Neural cell (in vitro differentiated cells): ENCODE data around the gene COQ8B. TPM values are rescaled to one million over a fixed set of nuclear protein-coding genes. Genes with fewer than 3 reads are reported as not detected.

ENCODE experiments used
- H2AFZ ChIP-seq: fragments of 200-600, 300-800 bp; sonication (generic), shearing (Covaris generic); 2 replicates; pipeline ENCODE4 v1.6.0; 2014; ENCODE audit warnings: low read depth, mild to moderate bottlenecking, antibody characterized with exemption, low read length, moderate library complexity
- H3F3A ChIP-seq: fragments of 200-600 bp; shearing (Covaris generic); 2 replicates; pipeline ENCODE4 v1.6.1; 2016; ENCODE audit warnings: mild to moderate bottlenecking, moderate library complexity, mixed read lengths, antibody characterized with exemption, low read length; ENCODE audit not compliant: insufficient read depth, poor library complexity, severe bottlenecking
- H3K27ac ChIP-seq: fragments of 200-600, 300-800 bp; sonication (generic), shearing (Covaris generic); 2 replicates; pipeline ENCODE4 v1.5.1; 2014; ENCODE audit warnings: mild to moderate bottlenecking, low read length, moderate library complexity
- H3K27me3 ChIP-seq: fragments of 300-800, 200-600 bp; sonication (generic), shearing (Covaris generic); 2 replicates; pipeline ENCODE4 v1.6.0; 2014; ENCODE audit warnings: mild to moderate bottlenecking, low read depth, low read length, moderate library complexity; ENCODE audit not compliant: insufficient read depth
- H3K36me3 ChIP-seq: fragments of 300-800, 200-600 bp; sonication (generic), shearing (Covaris generic); 2 replicates; pipeline ENCODE4 v1.5.1; 2014; ENCODE audit warnings: mild to moderate bottlenecking, antibody characterized with exemption, low read length, moderate library complexity; ENCODE audit not compliant: insufficient read depth
- H3K4me2 ChIP-seq: fragments of 300-800, 200-600 bp; sonication (generic), shearing (Covaris generic); 2 replicates; pipeline ENCODE4 v1.6.0; 2014; ENCODE audit warnings: mild to moderate bottlenecking, low read length
- H3K4me3 ChIP-seq: fragments of 300-800, 200-600 bp; sonication (generic), shearing (Covaris generic); 2 replicates; pipeline ENCODE4 v1.5.1; 2014; ENCODE audit warnings: mild to moderate bottlenecking, low read length, moderate library complexity
- H3K79me2 ChIP-seq: fragments of 200-600 bp; shearing (Covaris generic); replicated peaks from 2 replicates; pipeline ENCODE4 v1.6.0; 2014; ENCODE audit warnings: mild to moderate bottlenecking, low read length, moderate library complexity; ENCODE audit not compliant: insufficient read depth
- H3K9ac ChIP-seq: fragments of 300-800, 200-600 bp; sonication (generic), shearing (Covaris generic); 2 replicates; pipeline ENCODE4 v1.6.1; 2016; ENCODE audit warnings: mild to moderate bottlenecking, low read length, mixed read lengths
- H3K9me2 ChIP-seq: fragments of 200-600 bp; shearing (Covaris generic); 2 replicates; pipeline ENCODE4 v1.6.1; 2016; ENCODE audit warnings: mild to moderate bottlenecking, low read length, mixed read lengths; ENCODE audit not compliant: insufficient read depth
- H3K9me3 ChIP-seq: fragments of 200-600, 300-800 bp; sonication (generic), shearing (Covaris generic); 2 replicates; pipeline ENCODE4 v1.6.1; 2016; ENCODE audit warnings: mild to moderate bottlenecking, mixed run types, low read length, moderate library complexity, mixed read lengths
- H4K20me1 ChIP-seq: fragments of 200-600 bp; shearing (Covaris generic); 2 replicates; pipeline ENCODE4 v1.6.1; 2016; ENCODE audit warnings: mild to moderate bottlenecking, mixed run types; ENCODE audit not compliant: insufficient read depth
- CTCF ChIP-seq: fragments of 450-650 bp; IDR thresholded peaks from 2 replicates; pipeline ENCODE4 v1.5.1; 2014; ENCODE audit warnings: antibody characterized with exemption, mild to moderate bottlenecking, moderate library complexity; ENCODE audit not compliant: poor library complexity, severe bottlenecking
- EP300 ChIP-seq: fragments of 450-650 bp; conservative IDR thresholded peaks from 2 replicates; pipeline ENCODE4 v1.6.1; 2014; ENCODE audit warnings: antibody characterized with exemption, mild to moderate bottlenecking, moderate library complexity; ENCODE audit not compliant: poor library complexity, severe bottlenecking
- EZH2 ChIP-seq: fragments of 200-600, 300-800 bp; shearing (Covaris generic), sonication (generic); IDR thresholded peaks from 2 replicates; pipeline ENCODE4 v1.6.1; 2014; ENCODE audit warnings: antibody characterized with exemption, low read length, borderline replicate concordance, mild to moderate bottlenecking; ENCODE audit not compliant: insufficient read depth, poor library complexity, severe bottlenecking
- MXI1 ChIP-seq: fragments of 450-650 bp; conservative IDR thresholded peaks from 2 replicates; pipeline ENCODE4 v1.6.1; 2014; ENCODE audit warnings: antibody characterized with exemption, mild to moderate bottlenecking; ENCODE audit not compliant: poor library complexity, severe bottlenecking
- POLR2AphosphoS5 ChIP-seq: IDR thresholded peaks from 2 replicates; pipeline ENCODE4 v1.6.1; 2012
- RAD21 ChIP-seq: fragments of 450-650 bp; conservative IDR thresholded peaks from 2 replicates; pipeline ENCODE4 v1.6.1; 2014; ENCODE audit warnings: antibody characterized with exemption, mild to moderate bottlenecking, moderate library complexity
- SMC3 ChIP-seq: fragments of 450-650 bp; conservative IDR thresholded peaks from 2 replicates; pipeline ENCODE4 v1.6.1; 2014; ENCODE audit warnings: antibody characterized with exemption, mild to moderate bottlenecking, moderate library complexity; ENCODE audit not compliant: poor library complexity
- TAF1 ChIP-seq: IDR thresholded peaks from 2 replicates; pipeline ENCODE4 v1.6.1; 2012; ENCODE audit warnings: low read depth
- polyA plus RNA-seq: library from polyadenylated mRNA; depleted of rRNA; stranded (reverse); fragments of >200 nt; gene quantifications from 2 replicates; pipeline ENCODE4 v1.2.3, GENCODE V29; 2014
- TF ChIP-seq, protein P1 (sequence below): IDR thresholded peaks from 2 replicates; pipeline ENCODE4 v1.6.1; 2012; ENCODE audit warnings: borderline replicate concordance

The COQ8B gene
- polyA plus RNA-seq, 1 donor from 2014 or later = 83.2 TPM

DNA sequence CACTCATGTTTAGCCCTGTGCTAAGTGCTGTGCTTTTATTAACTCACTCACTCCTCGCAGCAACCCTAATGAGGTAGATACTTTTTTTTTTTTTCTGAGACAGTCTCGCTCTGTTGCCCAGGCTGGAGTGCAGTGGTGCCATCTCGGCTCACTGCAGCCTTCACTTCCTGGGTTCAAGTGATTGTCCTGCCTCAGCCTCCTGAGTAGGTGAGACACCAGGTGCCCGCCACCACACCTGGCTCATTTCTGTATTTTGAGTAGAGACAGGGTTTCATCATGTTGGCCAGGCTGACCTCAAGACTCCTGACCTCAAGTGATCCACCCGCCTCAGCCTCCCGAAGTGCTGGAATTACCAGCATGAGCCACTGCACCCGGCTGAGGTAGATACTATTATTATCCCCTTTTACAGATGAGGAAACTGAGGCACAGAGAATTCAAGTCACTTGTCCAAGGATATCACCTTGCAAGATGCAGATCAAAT lies 2.8 kb upstream of the COQ8B start:
- H3F3A ChIP-seq = peaks cover 4% of the 10 kb centered on the region
- no peak overlapping the region for H3K27ac ChIP-seq
- H2AFZ ChIP-seq = no peak overlapping the region
- peak overlapping the region; percentile 97 for H3K4me3 ChIP-seq
- no peaks in the 10 kb centered on the region for H3K36me3 ChIP-seq
- peak overlapping the region; percentile 84 for H3K9ac ChIP-seq
- peak overlapping the region; percentile 90 for H3K4me2 ChIP-seq
- H3K27me3 ChIP-seq = no peaks in the 10 kb centered on the region
- no peaks in the 10 kb centered on the region for H4K20me1 ChIP-seq
- no peaks in the 10 kb centered on the region for H3K9me3 ChIP-seq
- no peak for TF ChIP-seq RAD21
- TF ChIP-seq EP300 = no peak
- no peak for TF ChIP-seq EZH2
- no peak for TF ChIP-seq SMC3
- TF ChIP-seq, protein P1, sequence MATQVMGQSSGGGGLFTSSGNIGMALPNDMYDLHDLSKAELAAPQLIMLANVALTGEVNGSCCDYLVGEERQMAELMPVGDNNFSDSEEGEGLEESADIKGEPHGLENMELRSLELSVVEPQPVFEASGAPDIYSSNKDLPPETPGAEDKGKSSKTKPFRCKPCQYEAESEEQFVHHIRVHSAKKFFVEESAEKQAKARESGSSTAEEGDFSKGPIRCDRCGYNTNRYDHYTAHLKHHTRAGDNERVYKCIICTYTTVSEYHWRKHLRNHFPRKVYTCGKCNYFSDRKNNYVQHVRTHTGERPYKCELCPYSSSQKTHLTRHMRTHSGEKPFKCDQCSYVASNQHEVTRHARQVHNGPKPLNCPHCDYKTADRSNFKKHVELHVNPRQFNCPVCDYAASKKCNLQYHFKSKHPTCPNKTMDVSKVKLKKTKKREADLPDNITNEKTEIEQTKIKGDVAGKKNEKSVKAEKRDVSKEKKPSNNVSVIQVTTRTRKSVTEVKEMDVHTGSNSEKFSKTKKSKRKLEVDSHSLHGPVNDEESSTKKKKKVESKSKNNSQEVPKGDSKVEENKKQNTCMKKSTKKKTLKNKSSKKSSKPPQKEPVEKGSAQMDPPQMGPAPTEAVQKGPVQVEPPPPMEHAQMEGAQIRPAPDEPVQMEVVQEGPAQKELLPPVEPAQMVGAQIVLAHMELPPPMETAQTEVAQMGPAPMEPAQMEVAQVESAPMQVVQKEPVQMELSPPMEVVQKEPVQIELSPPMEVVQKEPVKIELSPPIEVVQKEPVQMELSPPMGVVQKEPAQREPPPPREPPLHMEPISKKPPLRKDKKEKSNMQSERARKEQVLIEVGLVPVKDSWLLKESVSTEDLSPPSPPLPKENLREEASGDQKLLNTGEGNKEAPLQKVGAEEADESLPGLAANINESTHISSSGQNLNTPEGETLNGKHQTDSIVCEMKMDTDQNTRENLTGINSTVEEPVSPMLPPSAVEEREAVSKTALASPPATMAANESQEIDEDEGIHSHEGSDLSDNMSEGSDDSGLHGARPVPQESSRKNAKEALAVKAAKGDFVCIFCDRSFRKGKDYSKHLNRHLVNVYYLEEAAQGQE = no peak
- no peak for TF ChIP-seq POLR2AphosphoS5
- TF ChIP-seq MXI1 = no peak
- no peak for TF ChIP-seq TAF1
- TF ChIP-seq CTCF = no peak
- peaks cover 34% of the 10 kb centered on the region for H3K79me2 ChIP-seq
- no peaks in the 10 kb centered on the region for H3K9me2 ChIP-seq

DNA sequence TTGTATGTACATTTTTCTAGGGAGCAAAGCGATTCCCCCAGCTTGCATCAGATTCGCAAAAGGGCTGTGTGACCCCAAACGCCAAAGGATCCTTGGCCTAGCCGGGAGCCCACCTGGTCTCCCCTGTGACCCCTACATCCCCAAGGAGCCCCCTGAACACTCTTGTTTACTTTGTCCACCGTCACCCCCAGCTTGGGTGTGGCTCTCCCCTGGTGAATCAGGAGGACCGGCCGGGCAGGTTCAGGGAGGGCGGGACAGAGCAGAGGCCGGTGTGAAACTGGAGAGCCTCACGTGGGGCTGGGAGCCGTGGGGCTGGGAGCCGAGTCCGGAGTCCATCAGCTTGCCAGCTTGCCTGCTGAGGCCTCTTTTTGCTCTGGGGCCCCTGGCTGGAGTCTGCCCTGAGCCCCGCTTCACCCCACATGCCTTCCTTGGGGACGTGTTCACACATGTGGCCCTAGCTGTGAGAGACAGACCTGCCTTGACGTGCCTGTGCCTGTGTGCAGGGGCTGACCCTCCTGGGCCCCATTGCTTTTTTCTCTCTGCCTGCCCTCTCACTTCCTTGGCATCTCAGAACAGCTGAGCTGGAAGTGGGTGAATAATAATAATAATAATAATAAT lies 2.2 kb upstream of the COQ8B start:
- peak; percentile 33 for TF ChIP-seq MXI1
- no peak for TF ChIP-seq POLR2AphosphoS5
- H4K20me1 ChIP-seq = no peaks in the 10 kb centered on the region
- H3K4me2 ChIP-seq = peak overlapping the region; percentile 90
- H3K36me3 ChIP-seq = no peaks in the 10 kb centered on the region
- H3K9ac ChIP-seq = peak overlapping the region; percentile 84
- H3K9me3 ChIP-seq = no peaks in the 10 kb centered on the region
- peak overlapping the region; percentile 97 for H3K4me3 ChIP-seq
- H3F3A ChIP-seq = peaks cover 4% of the 10 kb centered on the region
- H3K9me2 ChIP-seq = no peaks in the 10 kb centered on the region
- H3K79me2 ChIP-seq = peaks cover 36% of the 10 kb centered on the region
- H3K27me3 ChIP-seq = no peaks in the 10 kb centered on the region
- no peak overlapping the region for H2AFZ ChIP-seq
- peak overlapping the region; percentile 42 for H3K27ac ChIP-seq
